A673 (cell line): ENCODE data around the gene RIF1.

Source experiments
- CTCF ChIP-seq: fragments of 300-800, 200-600 bp; sonication (generic); conservative IDR thresholded peaks from 2 replicates; pipeline ENCODE4 v1.5.1; 2017; ENCODE audit warnings: low read depth, mild to moderate bottlenecking, antibody characterized with exemption, low read length, moderate library complexity, mixed read lengths
- EZH2 ChIP-seq: fragments of 200-600 bp; sonication (generic); IDR thresholded peaks from 2 replicates; pipeline ENCODE4 v1.6.1; 2017; ENCODE audit warnings: borderline replicate concordance, low read depth, mild to moderate bottlenecking, mixed read lengths, antibody characterized with exemption, low read length; ENCODE audit not compliant: poor library complexity, severe bottlenecking

GRCh38 chr2:151367571-151367970 lies 42.1 kb upstream of the RIF1 start:
- TF ChIP-seq CTCF, result no peak
- TF ChIP-seq EZH2, result no peak
